WTC11 (cell line): ENCODE data around the gene DUOX2. TPM values are rescaled to one million over a fixed set of nuclear protein-coding genes. Genes with fewer than 3 reads are reported as not detected.

Source experiments
- ATAC-seq: fragments of 200-7000 bp; cut with Tn5 transposase; 2 replicates; pipeline ENCODE4 v1.10.0; 2021; ENCODE audit warnings: mild to moderate bottlenecking, moderate library complexity
- CTCF ChIA-PET: fragments of 300-600 bp; sonication (Branson Sonifier 250); formaldehyde crosslinking; loops from one replicate; lab custom pipeline; 2021; ENCODE audit warnings: antibody characterized with exemption; lab: Charles Lee
- POLR2A ChIA-PET: fragments of 350-600 bp; sonication (Branson Sonifier 250); formaldehyde crosslinking; loops from one replicate; lab custom pipeline; 2021; ENCODE audit warnings: antibody characterized with exemption; lab: Charles Lee
- DNase-seq: peaks from one replicate; pipeline ENCODE4 v3.0.0; 2021; ENCODE audit warnings: low spot score
- H3K27ac Mint-ChIP-seq: 2 replicates; pipeline ENCODE4 v1.8.0; 2021; ENCODE audit warnings: mixed read lengths
- H3K27me3 Mint-ChIP-seq: 2 replicates; pipeline ENCODE4 v1.8.0; 2021; ENCODE audit warnings: low read depth, mild to moderate bottlenecking, moderate library complexity, mixed read lengths
- H3K36me3 Mint-ChIP-seq: 2 replicates; pipeline ENCODE4 v1.8.0; 2021; ENCODE audit warnings: mixed read lengths
- H3K4me1 Mint-ChIP-seq: 2 replicates; pipeline ENCODE4 v1.8.0; 2022; ENCODE audit warnings: mixed read lengths
- H3K4me3 Mint-ChIP-seq: 2 replicates; pipeline ENCODE4 v1.8.0; 2021; ENCODE audit warnings: mild to moderate bottlenecking, moderate library complexity, mixed read lengths
- H3K9me3 Mint-ChIP-seq: 2 replicates; pipeline ENCODE4 v1.8.0; 2021; ENCODE audit warnings: mixed read lengths
- ATF1 ChIP-seq: sonication (generic); formaldehyde crosslinking; IDR thresholded peaks from 2 replicates; pipeline ENCODE4 v1.8.1; 2023; ENCODE audit warnings: mild to moderate bottlenecking, moderate library complexity, missing genetic modification reagents
- ATF2 ChIP-seq: sonication (generic); formaldehyde crosslinking; IDR thresholded peaks from 2 replicates; pipeline ENCODE4 v1.8.1; 2022; ENCODE audit warnings: low read depth, missing genetic modification reagents, borderline replicate concordance
- ATF3 ChIP-seq: sonication (generic); formaldehyde crosslinking; conservative IDR thresholded peaks from 2 replicates; pipeline ENCODE4 v1.8.1; 2022; ENCODE audit warnings: mild to moderate bottlenecking, missing genetic modification reagents
- E2F4 ChIP-seq: sonication (generic); formaldehyde crosslinking; IDR thresholded peaks from 2 replicates; pipeline ENCODE4 v1.8.1; 2022; ENCODE audit warnings: low read depth, mild to moderate bottlenecking, moderate library complexity, missing genetic modification reagents, borderline replicate concordance
- ETV6 ChIP-seq: sonication (generic); formaldehyde crosslinking; IDR thresholded peaks from 2 replicates; pipeline ENCODE4 v1.8.1; 2022; ENCODE audit warnings: mild to moderate bottlenecking, missing genetic modification reagents
- FOXP4 ChIP-seq: sonication (generic); formaldehyde crosslinking; IDR thresholded peaks from 2 replicates; pipeline ENCODE4 v1.8.0; 2022; ENCODE audit warnings: mild to moderate bottlenecking, missing genetic modification reagents
- GRHL2 ChIP-seq: fragments of 250-450 bp; sonication (Bioruptor Pico); IDR thresholded peaks from 2 replicates; pipeline ENCODE4 v1.8.0; 2022; ENCODE audit warnings: mild to moderate bottlenecking, moderate library complexity; ENCODE audit not compliant: insufficient replicate concordance, severe bottlenecking
- HMGA2 ChIP-seq: fragments of 250-450 bp; sonication (Bioruptor Pico); IDR thresholded peaks from 2 replicates; pipeline ENCODE4 v1.4.0; 2021; ENCODE audit warnings: mild to moderate bottlenecking, moderate library complexity
- HMGXB4 ChIP-seq: sonication (generic); formaldehyde crosslinking; IDR thresholded peaks from 2 replicates; pipeline ENCODE4 v1.8.1; 2023; ENCODE audit warnings: mild to moderate bottlenecking, moderate library complexity, missing genetic modification reagents
- OVOL2 ChIP-seq: fragments of 250-450 bp; sonication (Bioruptor Pico); IDR thresholded peaks from 2 replicates; pipeline ENCODE4 v1.9.0; 2021; ENCODE audit warnings: mild to moderate bottlenecking, borderline replicate concordance
- TCF7 ChIP-seq: sonication (generic); formaldehyde crosslinking; IDR thresholded peaks from 2 replicates; pipeline ENCODE4 v1.8.0; 2022; ENCODE audit warnings: mild to moderate bottlenecking, low read depth, missing genetic modification reagents, moderate library complexity
- TEAD1 ChIP-seq: sonication (generic); formaldehyde crosslinking; IDR thresholded peaks from 2 replicates; pipeline ENCODE4 v1.8.0; 2022; ENCODE audit warnings: mild to moderate bottlenecking, missing genetic modification reagents
- ZMAT4 ChIP-seq: fragments of 250-450 bp; sonication (Bioruptor Pico); IDR thresholded peaks from 2 replicates; pipeline ENCODE4 v1.9.0; 2021; ENCODE audit warnings: mild to moderate bottlenecking
- ZNF281 ChIP-seq: sonication (generic); formaldehyde crosslinking; IDR thresholded peaks from 2 replicates; pipeline ENCODE4 v1.8.0; 2023; ENCODE audit warnings: mild to moderate bottlenecking, missing genetic modification reagents
- ZNF423 ChIP-seq: fragments of 250-450 bp; sonication (Bioruptor Pico); IDR thresholded peaks from 2 replicates; pipeline ENCODE4 v2.1.2; 2022; ENCODE audit warnings: mild to moderate bottlenecking, moderate library complexity
- total RNA-seq: library from RNA; stranded (reverse); gene quantifications from 3 replicates; pipeline ENCODE4 v1.2.3, GENCODE V29; 2021

DUOX2 gene
- total RNA-seq, 1 experiment from 2014 or later = 0.13 TPM

GRCh38 chr15:45093622-45094357, 20.2 kb downstream of the DUOX2 start:
- DNase-seq = no peak
- no peak for ATAC-seq
- no peak overlapping the region for H3K4me3 Mint-ChIP-seq
- H3K36me3 Mint-ChIP-seq = no peaks in the 10 kb centered on the region
- TF ChIP-seq ATF3 (CRISPR knock-in tag) = no peak
- TF ChIP-seq, all 79 proteins: peak for 0
- ChIA-PET POLR2A (no interaction called here), CTCF (interaction anchor here (3.3 kb wide), 1 partner anchor 24 kb away, joined by 14 read pairs; no protein-coding TSS in a partner anchor)
- Mint-ChIP-seq H3K4me1 (no peaks in the 10 kb centered on the region), H3K27ac (no peak overlapping the region), H3K9me3 (no peaks in the 10 kb centered on the region), H3K27me3 (peaks cover 16% of the 10 kb centered on the region)

GRCh38 chr15:45093013-45093412, 21.0 kb downstream of the DUOX2 start:
- Mint-ChIP-seq H3K36me3 (no peaks in the 10 kb centered on the region), H3K4me3 (no peak overlapping the region), H3K27me3 (peaks cover 16% of the 10 kb centered on the region), H3K9me3 (no peaks in the 10 kb centered on the region), H3K27ac (no peak overlapping the region), H3K4me1 (no peaks in the 10 kb centered on the region)
- no peak for ATAC-seq
- ChIA-PET POLR2A (no interaction called here), CTCF (interaction anchor here (1.2 to 3.3 kb wide), 2 partner anchors 17 to 25 kb away, joined by 3 to 14 read pairs; no protein-coding TSS in a partner anchor)
- no peak for TF ChIP-seq ATF3 (CRISPR knock-in tag)
- no peak for TF ChIP-seq E2F4 (CRISPR knock-in tag)
- TF ChIP-seq GRHL2 (CRISPR knock-in tag) = no peak
- TF ChIP-seq FOXP4 (CRISPR knock-in tag) = no peak
- TF ChIP-seq HMGXB4 (CRISPR knock-in tag) = no peak
- TF ChIP-seq ZMAT4 (CRISPR knock-in tag) = no peak
- no peak for TF ChIP-seq TCF7 (CRISPR knock-in tag)
- TF ChIP-seq HMGA2 (CRISPR knock-in tag) = no peak
- no peak for TF ChIP-seq ETV6
- TF ChIP-seq ATF1 = no peak
- TF ChIP-seq OVOL2 = no peak
- DNase-seq = no peak

GRCh38 chr15:45091576-45091975, 22.4 kb downstream of the DUOX2 start:
- Mint-ChIP-seq H3K4me1 (no peaks in the 10 kb centered on the region), H3K9me3 (no peaks in the 10 kb centered on the region), H3K27me3 (peaks cover 16% of the 10 kb centered on the region), H3K36me3 (no peaks in the 10 kb centered on the region), H3K4me3 (no peak overlapping the region), H3K27ac (no peak overlapping the region)
- ChIA-PET CTCF (interaction anchor here (1.2 to 1.5 kb wide), 2 partner anchors 19 to 27 kb away, joined by 3 read pairs; no protein-coding TSS in a partner anchor), POLR2A (no interaction called here)
- ATAC-seq (no peak), DNase-seq (no peak)
- no peak for TF ChIP-seq ATF2 (CRISPR knock-in tag)
- TF ChIP-seq TCF7 (CRISPR knock-in tag) = no peak
- no peak for TF ChIP-seq ZNF281 (CRISPR knock-in tag)
- no peak for TF ChIP-seq ZNF423 (CRISPR knock-in tag)
- TF ChIP-seq TEAD1 (CRISPR knock-in tag) = no peak
